DMS153 treated with DMSO at 0.1 percent for 48 hours (cell line): Measurements from ENCODE around the gene MOXD1.

Source experiments
- DNase-seq: peaks from one replicate; lab custom pipeline; 2025; ENCODE audit not compliant: unreplicated experiment; lab: John Stamatoyannopoulos, UW

MOXD1 gene

GRCh38 chr6:132400555-132400882, 756 bp downstream of the MOXD1 start:
- no peak for DNase-seq

GRCh38 chr6:132399376-132400074, 1.8 kb downstream of the MOXD1 start:
- DNase-seq: no peak

GRCh38 chr6:132395015-132395597, 6.2 kb downstream of the MOXD1 start:
- no peak for DNase-seq

- no peak for DNase-seq
Measured at GRCh38 chr6:132392792-132393191, 8.5 kb downstream of the MOXD1 start.

- no peak for DNase-seq
Measured at GRCh38 chr6:132392270-132392646, 9.0 kb downstream of the MOXD1 start.

- DNase-seq: no peak
Measured at GRCh38 chr6:132391391-132392269, 9.6 kb downstream of the MOXD1 start.

- DNase-seq: no peak
Measured at GRCh38 chr6:132390451-132390850, 10.8 kb downstream of the MOXD1 start.

- no peak for DNase-seq
Measured at GRCh38 chr6:132390017-132390416, 11.3 kb downstream of the MOXD1 start.

GRCh38 chr6:132388291-132388690, 13.0 kb downstream of the MOXD1 start:
- no peak for DNase-seq

GRCh38 chr6:132382630-132383175, 18.6 kb downstream of the MOXD1 start:
- DNase-seq: no peak

GRCh38 chr6:132381381-132381780, 19.9 kb downstream of the MOXD1 start:
- no peak for DNase-seq

- DNase-seq: no peak
Measured at GRCh38 chr6:132380358-132381029, 20.8 kb downstream of the MOXD1 start.

- no peak for DNase-seq
Measured at GRCh38 chr6:132369526-132369925, 31.7 kb downstream of the MOXD1 start.

- no peak for DNase-seq
Measured at GRCh38 chr6:132368916-132369481, 32.3 kb downstream of the MOXD1 start.

- no peak for DNase-seq
Measured at GRCh38 chr6:132365281-132365907, 35.9 kb downstream of the MOXD1 start.

- DNase-seq: no peak
Measured at GRCh38 chr6:132364306-132365074, 36.8 kb downstream of the MOXD1 start.

- no peak for DNase-seq
Measured at GRCh38 chr6:132362442-132363185, 38.7 kb downstream of the MOXD1 start.

- DNase-seq: no peak
Measured at GRCh38 chr6:132361101-132361500, 40.2 kb downstream of the MOXD1 start.

- DNase-seq: no peak
Measured at GRCh38 chr6:132359886-132360285, 41.4 kb downstream of the MOXD1 start.
